ENCODE data around the gene POLR2J.

Gene POLR2J

GRCh38 chr7:102469351-102469971 lies 9.3 kb downstream of the POLR2J start:
- Histone ChIP-seq H4K20me1 (ENCODE audit: insufficient read depth, low read length) (no peaks in the 10 kb centered on the region), H3K9me3 (ENCODE audit: insufficient read depth, low read length) (no peaks in the 10 kb centered on the region), H2AFZ (ENCODE audit: low read depth, low read length) (no peak overlapping the region), H3K4me1 (ENCODE audit: low read length) (peaks cover 6% of the 10 kb centered on the region; the same call in 1 of the 2 replicates), H3K4me3 (ENCODE audit: low read length) (no peak overlapping the region), H3K36me3 (replicated peaks; ENCODE audit: low read depth, low read length) (no peaks in the 10 kb centered on the region), H3K27ac (ENCODE audit: low read length) (no peak overlapping the region), H3K9ac (ENCODE audit: low read length) (no peak overlapping the region), H3K79me2 (ENCODE audit: low read length) (peaks cover 2% of the 10 kb centered on the region), H3K27me3 (ENCODE audit: low read depth, low read length) (no peaks in the 10 kb centered on the region), H3K4me2 (ENCODE audit: low read length) (no peak overlapping the region)
- no peak for TF ChIP-seq CTCF (IDR thresholded peaks at IDR 0.05; ENCODE audit: low read depth, low read length)
- TF ChIP-seq EZH2phosphoT487 (IDR thresholded peaks at IDR 0.05; ENCODE audit: low read depth), result no peak

- no peaks in the 10 kb centered on the region for H3K36me3 ChIP-seq (replicated peaks; ENCODE audit: low read depth, low read length)
- H3K79me2 ChIP-seq (ENCODE audit: low read length), result peaks cover 9% of the 10 kb centered on the region
- TF ChIP-seq EZH2phosphoT487 (IDR thresholded peaks at IDR 0.05; ENCODE audit: low read depth) (no peak), CTCF (IDR thresholded peaks at IDR 0.05; ENCODE audit: low read depth, low read length) (no peak)
- H4K20me1 ChIP-seq (ENCODE audit: insufficient read depth, low read length), result no peaks in the 10 kb centered on the region
- no peak overlapping the region for H3K9ac ChIP-seq (ENCODE audit: low read length)
- H3K27me3 ChIP-seq (ENCODE audit: low read depth, low read length), result no peaks in the 10 kb centered on the region
- no peaks in the 10 kb centered on the region for H3K9me3 ChIP-seq (ENCODE audit: insufficient read depth, low read length)
- H3K4me2 ChIP-seq (ENCODE audit: low read length), result no peak overlapping the region
- no peak overlapping the region for H3K4me3 ChIP-seq (ENCODE audit: low read length)
- no peak overlapping the region for H3K27ac ChIP-seq (ENCODE audit: low read length)
- peaks cover 10% of the 10 kb centered on the region for H3K4me1 ChIP-seq (ENCODE audit: low read length)
- H2AFZ ChIP-seq (ENCODE audit: low read depth, low read length), result no peak overlapping the region
Observed at GRCh38 chr7:102468478-102469350, 10.0 kb downstream of the POLR2J start.

- H3K4me1 ChIP-seq (ENCODE audit: low read length), result peaks cover 12% of the 10 kb centered on the region
- no peak overlapping the region for H3K9ac ChIP-seq (ENCODE audit: low read length)
- no peaks in the 10 kb centered on the region for H3K27me3 ChIP-seq (ENCODE audit: low read depth, low read length)
- H3K36me3 ChIP-seq (replicated peaks; ENCODE audit: low read depth, low read length), result no peaks in the 10 kb centered on the region
- H4K20me1 ChIP-seq (ENCODE audit: insufficient read depth, low read length), result no peaks in the 10 kb centered on the region
- H3K4me3 ChIP-seq (ENCODE audit: low read length), result no peak overlapping the region
- no peak overlapping the region for H3K4me2 ChIP-seq (ENCODE audit: low read length)
- TF ChIP-seq CTCF (IDR thresholded peaks at IDR 0.05; ENCODE audit: low read depth, low read length), result no peak
- TF ChIP-seq EZH2phosphoT487 (IDR thresholded peaks at IDR 0.05; ENCODE audit: low read depth), result no peak
- H3K9me3 ChIP-seq (ENCODE audit: insufficient read depth, low read length), result no peaks in the 10 kb centered on the region
- no peak overlapping the region for H3K27ac ChIP-seq (ENCODE audit: low read length)
- peaks cover 16% of the 10 kb centered on the region for H3K79me2 ChIP-seq (ENCODE audit: low read length)
- no peak overlapping the region for H2AFZ ChIP-seq (ENCODE audit: low read depth, low read length)
Observed at GRCh38 chr7:102467581-102468477, 10.9 kb downstream of the POLR2J start.
